ENCODE results near the gene PPIF. TPM values are rescaled to one million over a fixed set of nuclear protein-coding genes. Genes with fewer than 3 reads are reported as not detected.

The PPIF gene
- total RNA-seq, 1 experiment from 2014 or later = 80.9 TPM

GRCh38 chr10:79394664-79395063 is 47.4 kb downstream of the PPIF start:
- Mint-ChIP-seq H3K9me3 (no peaks in the 10 kb centered on the region), H3K4me3 (no peak overlapping the region), H3K4me1 (peaks cover 8% of the 10 kb centered on the region), H3K27ac (no peak overlapping the region), H3K36me3 (no peaks in the 10 kb centered on the region), H3K27me3 (ENCODE audit: low read depth) (no peaks in the 10 kb centered on the region; the same call in 1 of the 2 replicates)
- TF ChIP-seq JAZF1 (CRISPR knock-in tag; IDR thresholded peaks at IDR 0.05) (no peak), ATF6 (CRISPR knock-in tag; IDR thresholded peaks at IDR 0.05) (no peak), NFATC4 (CRISPR knock-in tag; IDR thresholded peaks at IDR 0.05) (no peak)
- CTCF ChIA-PET = interaction anchor here (1.4 kb wide), 1 partner anchor 73 kb away, joined by 5 read pairs; no protein-coding TSS in a partner anchor
- POLR2A ChIA-PET = no interaction called here
- ATAC-seq (no peak), DNase-seq (ENCODE audit: low spot score) (no peak)

DNA sequence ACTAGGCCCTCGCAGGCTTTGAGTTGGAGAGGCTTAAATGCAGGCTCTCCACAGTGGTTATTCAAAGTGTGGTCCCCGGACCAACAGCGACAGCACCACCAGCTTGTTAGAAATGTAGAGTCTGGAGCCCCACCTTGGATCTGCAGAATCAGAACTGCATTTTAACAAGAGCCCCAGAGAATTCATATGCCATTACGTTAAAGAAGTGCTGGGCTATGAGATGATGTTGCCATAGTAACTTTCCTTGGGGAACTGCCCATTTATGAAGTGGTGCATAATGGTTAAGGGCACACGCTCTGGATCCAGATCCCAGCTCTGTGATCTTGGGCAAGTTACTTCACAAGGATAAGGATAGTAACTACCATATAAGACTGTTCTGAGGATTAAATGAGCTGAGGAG is 49.3 kb downstream of the PPIF start:
- Mint-ChIP-seq H3K36me3 (no peaks in the 10 kb centered on the region), H3K9me3 (no peaks in the 10 kb centered on the region), H3K27ac (no peak overlapping the region), H3K27me3 (ENCODE audit: low read depth) (no peaks in the 10 kb centered on the region; the same call in 1 of the 2 replicates), H3K4me3 (no peak overlapping the region), H3K4me1 (peaks cover 16% of the 10 kb centered on the region)
- ChIA-PET POLR2A (no interaction called here), CTCF (interaction anchor here (0.5 to 1.2 kb wide), 3 partner anchors 71 to 104 kb away, joined by 3 to 4 read pairs (median 3); no protein-coding TSS in a partner anchor)
- ATAC-seq (no peak), DNase-seq (ENCODE audit: low spot score) (no peak)
- TF ChIP-seq, protein P1, sequence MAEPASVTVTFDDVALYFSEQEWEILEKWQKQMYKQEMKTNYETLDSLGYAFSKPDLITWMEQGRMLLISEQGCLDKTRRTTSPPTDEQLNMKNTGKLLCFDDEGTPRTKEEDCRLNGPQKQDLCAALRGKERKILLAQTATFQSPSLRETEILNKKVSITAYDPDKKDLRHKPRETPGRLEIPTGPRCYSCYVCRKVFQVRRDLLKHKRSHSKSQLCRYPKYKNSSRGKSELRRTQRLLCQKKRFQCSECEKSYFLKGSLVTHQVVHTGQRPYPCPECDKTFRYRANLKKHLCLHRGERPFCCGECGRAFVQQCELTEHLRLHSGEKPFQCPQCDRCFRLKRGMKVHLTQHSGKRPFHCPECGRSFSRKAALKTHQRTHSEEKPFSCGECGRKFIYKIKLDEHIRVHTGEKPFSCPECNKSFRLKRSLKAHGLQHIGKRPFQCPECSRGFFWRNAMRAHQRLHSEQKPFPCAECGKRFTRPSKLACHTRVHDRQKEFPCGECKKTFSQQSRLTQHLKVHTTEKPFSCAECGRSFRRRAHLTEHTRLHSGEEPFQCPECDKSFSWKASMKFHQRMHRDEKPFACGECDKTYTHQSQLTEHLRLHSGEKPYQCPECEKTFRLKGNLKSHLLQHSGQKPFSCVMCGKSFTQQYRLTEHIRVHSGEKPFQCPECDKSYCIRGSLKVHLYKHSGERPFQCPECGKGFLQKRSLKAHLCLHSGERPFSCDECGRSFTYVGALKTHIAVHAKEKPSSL (CRISPR knock-in tag; conservative IDR thresholded peaks at IDR 0.05) = no peak
- TF ChIP-seq MLX (CRISPR knock-in tag; IDR thresholded peaks at IDR 0.05) = no peak
- no peak for TF ChIP-seq ERG (CRISPR knock-in tag; IDR thresholded peaks at IDR 0.05)
- no peak for TF ChIP-seq TP53 (CRISPR knock-in tag; IDR thresholded peaks at IDR 0.05)
- no peak for TF ChIP-seq NFE2L1 (CRISPR knock-in tag; IDR thresholded peaks at IDR 0.05)
- no peak for TF ChIP-seq ZNF532 (CRISPR knock-in tag; IDR thresholded peaks at IDR 0.05; ENCODE audit: borderline replicate concordance)
- TF ChIP-seq ZNF138 (CRISPR knock-in tag; conservative IDR thresholded peaks at IDR 0.05) = no peak

DNA sequence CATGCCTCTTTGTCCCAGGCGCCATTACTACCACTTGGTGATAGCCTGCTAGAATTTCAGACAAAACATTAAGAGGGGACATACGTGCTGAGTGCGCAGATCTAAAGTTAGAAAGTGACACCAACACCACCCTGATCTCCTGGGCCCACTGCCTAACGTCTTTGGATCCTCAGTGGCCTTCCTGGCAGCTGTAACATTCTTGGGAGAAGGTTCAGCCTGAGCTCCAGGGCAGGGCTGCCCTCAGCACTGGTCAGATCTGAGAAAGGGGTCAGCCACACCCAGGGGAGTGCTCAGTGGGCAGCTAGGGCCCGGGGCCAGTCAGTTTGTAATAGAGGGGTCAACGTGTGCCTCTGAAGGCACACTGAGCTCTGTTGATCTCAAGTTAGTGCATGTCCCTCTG is 49.8 kb downstream of the PPIF start:
- no peak for DNase-seq (ENCODE audit: low spot score)
- H3K27ac Mint-ChIP-seq = no peak overlapping the region
- H3K9me3 Mint-ChIP-seq = no peaks in the 10 kb centered on the region
- H3K4me1 Mint-ChIP-seq = peaks cover 16% of the 10 kb centered on the region
- CTCF ChIA-PET = interaction anchor here (0.5 to 1.2 kb wide), 3 partner anchors 71 to 104 kb away, joined by 3 to 4 read pairs (median 3); no protein-coding TSS in a partner anchor
- no peaks in the 10 kb centered on the region for H3K27me3 Mint-ChIP-seq (ENCODE audit: low read depth)
- no peak for ATAC-seq
- POLR2A ChIA-PET = no interaction called here
- no peak overlapping the region for H3K4me3 Mint-ChIP-seq
- no peaks in the 10 kb centered on the region for H3K36me3 Mint-ChIP-seq
- TF ChIP-seq ATF1 (CRISPR knock-in tag; IDR thresholded peaks at IDR 0.05) (no peak), IRF2 (CRISPR knock-in tag; IDR thresholded peaks at IDR 0.05; ENCODE audit: borderline replicate concordance, low read depth) (no peak), CREB1 (CRISPR knock-in tag; IDR thresholded peaks at IDR 0.05) (no peak), SMAD4 (CRISPR knock-in tag; IDR thresholded peaks at IDR 0.05) (no peak), MLX (CRISPR knock-in tag; IDR thresholded peaks at IDR 0.05) (no peak), ZNF317 (CRISPR knock-in tag; IDR thresholded peaks at IDR 0.05; ENCODE audit: borderline replicate concordance, low read depth) (no peak), NR2C2 (CRISPR knock-in tag; IDR thresholded peaks at IDR 0.05) (no peak), TEAD1 (CRISPR knock-in tag; IDR thresholded peaks at IDR 0.05) (no peak), FOXJ3 (CRISPR knock-in tag; IDR thresholded peaks at IDR 0.05; ENCODE audit: borderline replicate concordance) (no peak)
- TF ChIP-seq, protein P2, sequence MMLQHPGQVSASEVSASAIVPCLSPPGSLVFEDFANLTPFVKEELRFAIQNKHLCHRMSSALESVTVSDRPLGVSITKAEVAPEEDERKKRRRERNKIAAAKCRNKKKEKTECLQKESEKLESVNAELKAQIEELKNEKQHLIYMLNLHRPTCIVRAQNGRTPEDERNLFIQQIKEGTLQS (CRISPR knock-in tag; conservative IDR thresholded peaks at IDR 0.05) = no peak

All from WTC11 (cell line).